Hepatocyte (in vitro differentiated cells): ENCODE measurements around the gene ALDOB. TPM values are rescaled to one million over a fixed set of nuclear protein-coding genes. Genes with fewer than 3 reads are reported as not detected.
A peak's percentile ranks its signal among the peaks of the same experiment; 100 is the strongest.

Source experiments
- DNase-seq: peaks from one replicate; pipeline ENCODE4 v3.0.0-alpha.2; 2016; ENCODE audit warnings: low spot score
- H2AFZ ChIP-seq: fragments of 200-600 bp; sonication (generic); 2 replicates; pipeline ENCODE4 v1.6.0; 2016; ENCODE audit warnings: antibody characterized with exemption, mild to moderate bottlenecking
- H3K27ac ChIP-seq: fragments of 200-600 bp; sonication (generic); 2 replicates; pipeline ENCODE4 v1.5.1; 2016; ENCODE audit warnings: mild to moderate bottlenecking
- H3K27me3 ChIP-seq: fragments of 200-600 bp; sonication (generic); 2 replicates; pipeline ENCODE4 v1.6.1; 2016
- H3K36me3 ChIP-seq: fragments of 200-600 bp; sonication (generic); replicated peaks from 2 replicates; pipeline ENCODE4 v1.5.1; 2016; ENCODE audit warnings: low read depth; ENCODE audit not compliant: insufficient read depth
- H3K4me1 ChIP-seq: fragments of 200-600 bp; sonication (generic); 2 replicates; pipeline ENCODE4 v1.5.1; 2016; ENCODE audit warnings: mild to moderate bottlenecking, moderate library complexity; ENCODE audit not compliant: insufficient read depth
- H3K4me2 ChIP-seq: fragments of 200-600 bp; sonication (generic); 2 replicates; pipeline ENCODE4 v1.6.0; 2016
- H3K4me3 ChIP-seq: fragments of 200-600 bp; sonication (generic); 2 replicates; pipeline ENCODE4 v1.5.1; 2016; ENCODE audit warnings: mild to moderate bottlenecking
- H3K79me2 ChIP-seq: fragments of 200-600 bp; sonication (generic); 2 replicates; pipeline ENCODE4 v1.6.0; 2017; ENCODE audit warnings: mild to moderate bottlenecking
- H3K9me2 ChIP-seq: fragments of 200-600 bp; sonication (generic); replicated peaks from 2 replicates; pipeline ENCODE4 v1.6.0; 2017; ENCODE audit warnings: mild to moderate bottlenecking; ENCODE audit not compliant: insufficient read depth
- H3K9me3 ChIP-seq: fragments of 200-600 bp; sonication (generic); 2 replicates; pipeline ENCODE4 v1.5.1; 2016; ENCODE audit warnings: low read depth, mild to moderate bottlenecking
- H4K20me1 ChIP-seq: fragments of 200-600 bp; sonication (generic); 2 replicates; pipeline ENCODE4 v1.6.0; 2016; ENCODE audit warnings: mild to moderate bottlenecking; ENCODE audit not compliant: insufficient read depth, poor library complexity, severe bottlenecking
- CTCF ChIP-seq: fragments of 200-600 bp; sonication (generic); IDR thresholded peaks from 2 replicates; pipeline ENCODE4 v1.5.1; 2016; ENCODE audit warnings: antibody characterized with exemption, mild to moderate bottlenecking; ENCODE audit not compliant: poor library complexity
- EZH2 ChIP-seq: fragments of 200-600 bp; sonication (generic); IDR thresholded peaks from 2 replicates; pipeline ENCODE4 v1.6.1; 2016; ENCODE audit warnings: antibody characterized with exemption, mild to moderate bottlenecking, borderline replicate concordance
- EZH2phosphoT487 ChIP-seq: fragments of 200-600 bp; sonication (generic); IDR thresholded peaks from one replicate; pipeline ENCODE4 v1.6.1; 2018; ENCODE audit warnings: antibody characterized with exemption, mild to moderate bottlenecking, low read depth, moderate library complexity; ENCODE audit not compliant: unreplicated experiment, severe bottlenecking
- WGBS: methylation state at CpG from one replicate; pipeline ENCODE4 v1.1.6; 2016; ENCODE audit warnings: low lambda C conversion rate; ENCODE audit errors: missing lambda C conversion rate; 5-methylcytosine and 5-hydroxymethylcytosine counted together
- polyA plus RNA-seq: library from polyadenylated mRNA; unstranded; fragments of >200 nt; fragmentation: Nextera tagmentation; extraction: Ambion mirVana; gene quantifications from 2 replicates; pipeline ENCODE4 v1.2.1, GENCODE V29; 2016
- total RNA-seq: library from RNA; depleted of rRNA; stranded (reverse); fragments of >200 nt; gene quantifications from 2 replicates; pipeline ENCODE4 v1.2.3, GENCODE V29; 2014

The ALDOB gene
- total and polyA plus RNA-seq, 2 experiments from 2014 or later = 71.6 to 236 TPM

DNA sequence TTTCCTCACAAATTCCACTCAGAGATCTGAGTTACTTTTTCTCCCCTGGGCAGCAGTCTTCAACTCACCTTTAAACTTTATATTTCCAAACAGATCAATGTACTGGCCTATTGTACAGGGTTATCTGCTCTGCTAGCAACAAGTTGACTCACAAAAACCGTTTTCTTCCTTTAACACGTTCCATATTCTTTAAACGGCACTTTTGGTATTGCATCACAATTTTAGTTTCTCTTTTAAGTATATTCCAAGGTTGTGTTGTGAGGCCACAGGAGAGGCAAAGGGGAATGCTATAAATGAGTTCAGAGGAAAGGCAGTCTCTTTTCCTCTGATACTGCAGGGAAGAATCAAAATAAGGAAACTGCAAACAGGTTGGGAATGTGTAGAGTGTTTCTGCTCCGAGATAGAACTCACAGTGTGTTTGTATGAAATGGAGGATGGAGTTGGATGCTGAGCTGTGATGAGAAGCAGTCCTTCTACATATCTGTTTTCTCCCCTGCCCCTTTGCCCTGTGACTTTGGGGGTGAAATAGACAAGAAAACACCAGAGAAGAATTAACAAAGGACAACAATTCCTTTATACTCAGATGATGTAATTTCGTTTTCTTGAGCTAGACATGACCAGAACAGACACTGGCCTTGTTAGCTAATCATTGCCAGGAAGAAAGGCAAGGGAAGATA, 9.9 kb upstream of the ALDOB start:
- peak; percentile 40 for DNase-seq

DNA sequence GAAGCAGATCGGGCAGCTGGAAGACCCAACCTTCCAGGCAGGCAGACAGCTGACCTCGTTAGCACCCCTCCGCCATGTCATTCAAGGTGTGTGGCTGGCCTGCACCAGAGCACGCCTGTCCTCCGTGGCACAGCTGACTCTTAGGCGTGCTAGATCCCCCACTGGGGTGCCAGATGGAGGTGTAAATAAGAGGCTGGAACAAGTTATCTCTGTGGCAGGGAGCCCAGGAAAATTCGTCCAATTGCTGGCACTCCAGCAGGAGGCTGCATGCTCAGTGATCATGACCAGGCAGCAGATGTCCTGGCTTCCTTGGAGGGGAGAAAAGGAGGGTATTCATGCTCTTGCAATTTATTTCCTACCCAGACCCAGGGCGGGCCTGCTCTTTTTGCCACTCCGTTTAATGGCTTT, 7.8 kb upstream of the ALDOB start:
- no peaks in the 10 kb centered on the region for H3K79me2 ChIP-seq
- H3K9me3 ChIP-seq = no peaks in the 10 kb centered on the region
- H3K27ac ChIP-seq = peak overlapping the region; percentile 87
- no peak for DNase-seq
- WGBS = 82% methylated on average over 9 of the region's 9 CpGs
- no peak overlapping the region for H3K4me2 ChIP-seq
- H3K9me2 ChIP-seq = no peaks in the 10 kb centered on the region
- H3K36me3 ChIP-seq = no peaks in the 10 kb centered on the region
- TF ChIP-seq EZH2 = no peak
- no peak overlapping the region for H2AFZ ChIP-seq
- no peaks in the 10 kb centered on the region for H3K27me3 ChIP-seq
- H3K4me1 ChIP-seq = peaks cover 17% of the 10 kb centered on the region
- H4K20me1 ChIP-seq = no peaks in the 10 kb centered on the region
- no peak overlapping the region for H3K4me3 ChIP-seq

More for the DNA sequence above, 9.9 kb upstream of the ALDOB start:
- no peak for TF ChIP-seq EZH2phosphoT487
- no peak for TF ChIP-seq EZH2
- no peak for TF ChIP-seq CTCF
- Histone ChIP-seq H3K27me3 (no peaks in the 10 kb centered on the region), H3K9me3 (no peaks in the 10 kb centered on the region), H3K4me2 (peak overlapping the region; percentile 61), H3K36me3 (no peaks in the 10 kb centered on the region), H4K20me1 (no peaks in the 10 kb centered on the region), H2AFZ (peak overlapping the region; percentile 35), H3K4me3 (no peak overlapping the region), H3K27ac (peak overlapping the region; percentile 89), H3K4me1 (peaks cover 17% of the 10 kb centered on the region), H3K79me2 (no peaks in the 10 kb centered on the region), H3K9me2 (no peaks in the 10 kb centered on the region)
- WGBS = 45% methylated on average over 5 of the region's 5 CpGs

GRCh38 chr9:101442736-101443135, 7.2 kb upstream of the ALDOB start:
- DNase-seq = no peak
- no peak overlapping the region for H3K4me2 ChIP-seq
- peaks cover 17% of the 10 kb centered on the region for H3K4me1 ChIP-seq
- H2AFZ ChIP-seq = no peak overlapping the region
- no peak for TF ChIP-seq EZH2phosphoT487
- TF ChIP-seq EZH2 = no peak
- no peak for TF ChIP-seq CTCF
- no peaks in the 10 kb centered on the region for H4K20me1 ChIP-seq
- H3K27ac ChIP-seq = peak overlapping the region; percentile 87
- 77% methylated on average over 3 of the region's 3 CpGs for WGBS
- no peaks in the 10 kb centered on the region for H3K27me3 ChIP-seq
- H3K79me2 ChIP-seq = no peaks in the 10 kb centered on the region
- H3K36me3 ChIP-seq = no peaks in the 10 kb centered on the region
- no peak overlapping the region for H3K4me3 ChIP-seq
- H3K9me2 ChIP-seq = no peaks in the 10 kb centered on the region
- no peaks in the 10 kb centered on the region for H3K9me3 ChIP-seq

DNA sequence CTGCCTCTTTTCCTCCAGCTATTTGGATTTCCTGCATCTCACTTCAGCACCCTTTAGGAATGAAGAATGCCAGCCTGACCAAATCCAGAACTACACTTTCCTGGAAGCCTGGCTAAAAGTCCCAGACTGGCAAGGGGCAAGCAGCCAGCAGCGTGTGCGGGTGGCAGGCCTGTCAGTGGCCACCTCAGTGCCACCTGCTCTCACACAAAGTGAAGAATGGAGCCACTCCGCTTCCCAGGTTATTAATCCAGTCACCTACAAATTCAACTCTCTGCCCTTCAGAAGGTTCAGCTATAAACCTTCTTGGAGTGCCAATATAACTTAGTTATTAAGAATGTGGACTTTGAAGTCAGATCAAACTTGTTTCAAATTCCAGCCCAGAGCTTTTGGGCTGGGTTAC, 6.7 kb upstream of the ALDOB start:
- H3K4me2 ChIP-seq = no peak overlapping the region
- peak overlapping the region; percentile 87 for H3K27ac ChIP-seq
- no peaks in the 10 kb centered on the region for H4K20me1 ChIP-seq
- no peak overlapping the region for H3K4me3 ChIP-seq
- no peak overlapping the region for H2AFZ ChIP-seq
- no peaks in the 10 kb centered on the region for H3K79me2 ChIP-seq
- H3K9me3 ChIP-seq = no peaks in the 10 kb centered on the region
- no peak for TF ChIP-seq EZH2phosphoT487
- TF ChIP-seq EZH2 = no peak
- TF ChIP-seq CTCF = no peak
- H3K4me1 ChIP-seq = peaks cover 17% of the 10 kb centered on the region
- no peaks in the 10 kb centered on the region for H3K36me3 ChIP-seq
- no peak for DNase-seq
- H3K9me2 ChIP-seq = no peaks in the 10 kb centered on the region
- WGBS = 96% methylated on average over 3 of the region's 3 CpGs
- H3K27me3 ChIP-seq = no peaks in the 10 kb centered on the region
